Naive thymus-derived CD4-positive, alpha-beta T cell (primary cell): ENCODE measurements around the gene MYH15. TPM values are rescaled to one million over a fixed set of nuclear protein-coding genes. Genes with fewer than 3 reads are reported as not detected.

Experiments used
- ATAC-seq: fragments of 150-1000 bp; cut with Tn5 transposase; 2 replicates; pipeline ENCODE4 v1.10.0; 2021; ENCODE audit warnings: mild to moderate bottlenecking, moderate library complexity
- CTCF ChIA-PET: fragments of 350-600 bp; sonication (Branson Sonifier 250); formaldehyde crosslinking; loops from one replicate; lab custom pipeline; 2021; ENCODE audit warnings: antibody characterized with exemption; lab: Charles Lee
- POLR2A ChIA-PET: fragments of 350-600 bp; sonication (Branson Sonifier 250); formaldehyde crosslinking; loops from one replicate; lab custom pipeline; 2021; ENCODE audit warnings: antibody characterized with exemption, inconsistent platforms; lab: Charles Lee
- DNase-seq, 9 donors: peaks; one replicate each; pipeline versions ENCODE4 v3.0.0 to v3.0.0-alpha.2; 2020 to 2022; ENCODE audit warnings: mixed read lengths in 1 of 9
- H3K27ac ChIP-seq: one replicate; pipeline ENCODE4 v1.7.0; 2013; ENCODE audit warnings: mild to moderate bottlenecking, low read depth, low read length, moderate library complexity
- H3K27me3 ChIP-seq, 2 donors: one replicate each; pipeline ENCODE4 v1.7.0; 2013; ENCODE audit warnings: low read length in 2 of 2, mild to moderate bottlenecking in 2 of 2, moderate library complexity in 2 of 2; ENCODE audit not compliant: control insufficient read depth in 2 of 2, insufficient read depth in 2 of 2
- H3K36me3 ChIP-seq, 3 experiments: 1 replicate in 2 of 3; 2 replicates in 1 of 3; pipeline ENCODE4 v1.7.0; 2013; ENCODE audit warnings: low read length in 3 of 3, mild to moderate bottlenecking in 3 of 3, moderate library complexity in 1 of 3; ENCODE audit not compliant: insufficient read depth in 3 of 3, control insufficient read depth in 2 of 3
- H3K4me1 ChIP-seq, 2 donors: one replicate each; pipeline ENCODE4 v1.7.0; 2013; ENCODE audit warnings: low read length in 2 of 2, mild to moderate bottlenecking in 2 of 2, moderate library complexity in 1 of 2; ENCODE audit not compliant: control insufficient read depth in 2 of 2, insufficient read depth in 2 of 2
- H3K4me3 ChIP-seq: 2 replicates; pipeline ENCODE4 v1.7.0; 2013; ENCODE audit warnings: mild to moderate bottlenecking, low read length
- H3K9me3 ChIP-seq, 3 experiments: 1 replicate in 2 of 3; 2 replicates in 1 of 3; pipeline ENCODE4 v1.7.0; 2013; ENCODE audit warnings: low read length in 3 of 3; ENCODE audit not compliant: control insufficient read depth in 2 of 3
- H3K27ac Mint-ChIP-seq, 9 donors: one replicate each; pipeline ENCODE4 v1.8.0; 2020 to 2022; ENCODE audit warnings: mixed read lengths in 9 of 9, mild to moderate bottlenecking in 8 of 9, moderate library complexity in 5 of 9, inconsistent platforms in 2 of 9
- H3K27me3 Mint-ChIP-seq, 5 donors: one replicate each; pipeline ENCODE4 v1.8.0; 2021 to 2022; ENCODE audit warnings: mixed read lengths in 5 of 5, mild to moderate bottlenecking in 1 of 5
- H3K36me3 Mint-ChIP-seq, 5 donors: one replicate each; pipeline ENCODE4 v1.8.0; 2020 to 2022; ENCODE audit warnings: mixed read lengths in 5 of 5, mild to moderate bottlenecking in 3 of 5, inconsistent platforms in 1 of 5
- H3K4me1 Mint-ChIP-seq, 7 donors: one replicate each; pipeline ENCODE4 v1.8.0; 2020 to 2022; ENCODE audit warnings: mixed read lengths in 7 of 7, mild to moderate bottlenecking in 3 of 7, inconsistent platforms in 1 of 7
- H3K4me3 Mint-ChIP-seq, 10 donors: one replicate each; pipeline ENCODE4 v1.8.0; 2020 to 2022; ENCODE audit warnings: mild to moderate bottlenecking in 10 of 10, mixed read lengths in 10 of 10, moderate library complexity in 6 of 10, inconsistent platforms in 2 of 10
- H3K9me3 Mint-ChIP-seq, 11 donors: one replicate each; pipeline ENCODE4 v1.8.0; 2020 to 2022; ENCODE audit warnings: mixed read lengths in 11 of 11, mild to moderate bottlenecking in 4 of 11, inconsistent platforms in 1 of 11, moderate library complexity in 1 of 11
- intact Hi-C, 2 donors: fragments of 100-400 bp; cut with micrococcal nuclease; formaldehyde crosslinking; loops; one replicate each; pipeline ENCODE4 v1.15.1; 2023
- polyA plus RNA-seq, 2 donors: library from polyadenylated mRNA; unstranded; fragments of 300-500 nt; fragmentation: Illumina TruSeq; gene quantifications; one replicate each; pipeline ENCODE4 v1.2.3, GENCODE V29; 2021
- total RNA-seq, 6 experiments: library from RNA in 5 of 6; stranded (reverse) in 5 of 6; gene quantifications; 1 replicate in 5 of 6; 2 replicates in 1 of 6; pipeline ENCODE4 v1.2.3 and lab custom pipeline; 2021 to 2026

MYH15 gene
- total and polyA plus RNA-seq, 7 experiments from 2014 or later, result 0.05 to 0.29 (median 0.10) TPM; not detected in 3

GRCh38 chr3:108428586-108428985 is 81.8 kb downstream of the MYH15 start:
- H3K27me3 Mint-ChIP-seq, result peaks cover 0 to 4% (median 0%) of the 10 kb centered on the region in 5 donors
- H3K4me3 ChIP-seq, result no peak overlapping the region
- H3K27ac Mint-ChIP-seq, result no peak overlapping the region
- H3K9me3 Mint-ChIP-seq, result peaks cover 0 to 14% (median 4%) of the 10 kb centered on the region in 11 donors
- H3K4me3 Mint-ChIP-seq, result no peak overlapping the region
- CTCF ChIA-PET, result interaction anchor here (0.7 kb wide), 1 partner anchor 190 kb away, joined by 4 read pairs; no protein-coding TSS in a partner anchor
- H3K4me1 ChIP-seq, result no peaks in the 10 kb centered on the region
- intact Hi-C loops, result no loop called here
- no peaks in the 10 kb centered on the region for H3K9me3 ChIP-seq
- H3K27me3 ChIP-seq, result no peaks in the 10 kb centered on the region
- POLR2A ChIA-PET, result no interaction called here
- peaks cover 0 to 2% (median 0%) of the 10 kb centered on the region in 7 donors for H3K4me1 Mint-ChIP-seq
- DNase-seq (no peak), ATAC-seq (no peak)
- H3K36me3 Mint-ChIP-seq, result peaks cover 0 to 2% (median 0%) of the 10 kb centered on the region in 5 donors
- H3K36me3 ChIP-seq, result no peaks in the 10 kb centered on the region
- H3K27ac ChIP-seq, result no peak overlapping the region

- H3K36me3 Mint-ChIP-seq, result no peaks in the 10 kb centered on the region
- intact Hi-C loops, result no loop called here
- H3K4me1 ChIP-seq, result no peaks in the 10 kb centered on the region
- no peak overlapping the region for H3K4me3 ChIP-seq
- H3K27me3 ChIP-seq, result no peaks in the 10 kb centered on the region
- ChIA-PET POLR2A (no interaction called here), CTCF (no interaction called here)
- DNase-seq, result no peak
- H3K36me3 ChIP-seq, result no peaks in the 10 kb centered on the region
- H3K27ac ChIP-seq, result no peak overlapping the region
- no peak overlapping the region for H3K27ac Mint-ChIP-seq
- no peak for ATAC-seq
- H3K9me3 Mint-ChIP-seq, result peaks cover 0 to 3% (median 0%) of the 10 kb centered on the region in 11 donors
- no peaks in the 10 kb centered on the region for H3K9me3 ChIP-seq
- H3K4me1 Mint-ChIP-seq, result no peaks in the 10 kb centered on the region
- H3K4me3 Mint-ChIP-seq, result no peak overlapping the region
- H3K27me3 Mint-ChIP-seq, result peaks cover 3 to 5% (median 4%) of the 10 kb centered on the region in 5 donors
Measured at GRCh38 chr3:108420926-108421325, 89.5 kb downstream of the MYH15 start.

- no peaks in the 10 kb centered on the region for H3K36me3 ChIP-seq
- Mint-ChIP-seq H3K36me3 (no peaks in the 10 kb centered on the region), H3K27me3 (peaks cover 0 to 7% (median 4%) of the 10 kb centered on the region in 5 donors), H3K4me1 (no peaks in the 10 kb centered on the region), H3K4me3 (no peak overlapping the region), H3K9me3 (no peaks in the 10 kb centered on the region), H3K27ac (no peak overlapping the region)
- no peak for DNase-seq
- no peaks in the 10 kb centered on the region for H3K9me3 ChIP-seq
- intact Hi-C loops, result no loop called here
- no peak overlapping the region for H3K4me3 ChIP-seq
- no peaks in the 10 kb centered on the region for H3K27me3 ChIP-seq
- ATAC-seq, result no peak
- no peaks in the 10 kb centered on the region for H3K4me1 ChIP-seq
- ChIA-PET CTCF (no interaction called here), POLR2A (no interaction called here)
- H3K27ac ChIP-seq, result no peak overlapping the region
Measured at GRCh38 chr3:108416111-108416869, 94.1 kb downstream of the MYH15 start.

- ChIA-PET POLR2A (no interaction called here), CTCF (interaction anchor here (0.7 kb wide), 1 partner anchor 1458 kb away, joined by 3 read pairs; no protein-coding TSS in a partner anchor)
- H3K4me3 Mint-ChIP-seq, result no peak overlapping the region
- intact Hi-C loops, result no loop called here
- no peak overlapping the region for H3K27ac Mint-ChIP-seq
- Histone ChIP-seq H3K9me3 (no peaks in the 10 kb centered on the region), H3K27me3 (no peaks in the 10 kb centered on the region), H3K27ac (no peak overlapping the region), H3K4me1 (no peaks in the 10 kb centered on the region), H3K4me3 (no peak overlapping the region), H3K36me3 (no peaks in the 10 kb centered on the region)
- DNase-seq (no peak), ATAC-seq (no peak)
- H3K4me1 Mint-ChIP-seq, result no peaks in the 10 kb centered on the region
- no peaks in the 10 kb centered on the region for H3K9me3 Mint-ChIP-seq
- H3K36me3 Mint-ChIP-seq, result no peaks in the 10 kb centered on the region
- H3K27me3 Mint-ChIP-seq, result peaks cover 0 to 11% (median 4%) of the 10 kb centered on the region in 5 donors
Measured at GRCh38 chr3:108415661-108416060, 94.7 kb downstream of the MYH15 start.

DNA sequence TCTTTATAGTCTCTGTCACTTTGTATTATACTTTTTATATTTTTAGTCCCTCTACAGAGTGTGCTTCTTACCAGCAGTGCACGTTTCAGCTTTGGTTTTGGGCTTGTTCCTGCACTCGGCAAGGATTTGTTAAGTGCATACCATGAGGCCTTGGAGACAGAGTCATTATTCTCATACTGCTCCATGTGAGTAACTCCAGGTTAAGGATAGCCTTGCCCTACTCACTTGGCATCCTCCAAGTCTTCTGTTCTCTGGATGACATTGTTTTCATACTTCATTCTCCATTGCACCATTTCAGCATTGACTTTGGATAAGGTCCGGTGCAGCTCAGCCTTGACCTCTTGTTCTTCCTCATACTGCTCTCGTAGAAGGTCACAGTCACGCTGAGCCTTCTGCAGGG is 96.4 kb downstream of the MYH15 start:
- no peak overlapping the region for H3K4me3 Mint-ChIP-seq
- H3K27ac Mint-ChIP-seq, result no peak overlapping the region
- intact Hi-C loops, result no loop called here
- no peak for ATAC-seq
- H3K36me3 Mint-ChIP-seq, result no peaks in the 10 kb centered on the region
- no peaks in the 10 kb centered on the region for H3K4me1 ChIP-seq
- ChIA-PET POLR2A (no interaction called here), CTCF (interaction anchor here (0.6 kb wide), 1 partner anchor 319 kb away, joined by 3 read pairs; no protein-coding TSS in a partner anchor)
- DNase-seq, result no peak
- H3K27me3 ChIP-seq, result no peaks in the 10 kb centered on the region
- no peak overlapping the region for H3K4me3 ChIP-seq
- H3K27ac ChIP-seq, result no peak overlapping the region
- no peaks in the 10 kb centered on the region for H3K9me3 Mint-ChIP-seq
- no peaks in the 10 kb centered on the region for H3K4me1 Mint-ChIP-seq
- no peaks in the 10 kb centered on the region for H3K36me3 ChIP-seq
- no peaks in the 10 kb centered on the region for H3K9me3 ChIP-seq
- peaks cover 0 to 10% (median 4%) of the 10 kb centered on the region in 5 donors for H3K27me3 Mint-ChIP-seq

DNA sequence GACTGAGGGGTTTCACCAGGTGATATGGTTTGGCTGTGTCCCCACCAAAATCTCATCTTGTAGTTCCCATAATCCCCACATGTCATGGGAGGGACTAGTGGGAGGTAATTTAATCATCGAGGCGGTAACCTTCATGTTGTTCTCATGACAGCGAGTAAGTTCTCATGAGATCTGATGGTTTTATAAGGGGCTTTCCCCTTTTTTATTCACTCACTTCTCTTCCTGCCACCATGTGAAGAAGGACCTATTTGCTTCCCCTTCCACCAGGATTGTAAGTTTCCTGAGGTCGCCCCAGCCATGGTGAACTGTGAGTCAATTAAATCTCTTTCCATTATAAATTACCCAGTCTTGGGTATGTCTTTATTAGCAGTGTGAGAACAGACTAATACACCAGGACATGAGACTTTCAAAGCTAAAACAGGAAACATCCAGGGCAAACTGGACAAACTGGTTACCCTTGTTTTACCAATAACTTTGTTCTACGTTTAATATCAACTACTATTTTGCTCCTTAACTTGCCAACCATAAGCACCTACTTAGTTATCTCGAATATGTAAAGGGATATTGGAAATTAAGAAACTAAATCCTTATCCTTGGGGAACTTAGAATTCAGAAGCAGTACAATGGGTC is 98.2 kb downstream of the MYH15 start:
- H3K4me3 ChIP-seq, result no peak overlapping the region
- DNase-seq (no peak), ATAC-seq (no peak)
- no peaks in the 10 kb centered on the region for H3K4me1 ChIP-seq
- H3K36me3 Mint-ChIP-seq, result no peaks in the 10 kb centered on the region
- H3K27ac Mint-ChIP-seq, result no peak overlapping the region
- H3K27me3 ChIP-seq, result no peaks in the 10 kb centered on the region
- H3K4me3 Mint-ChIP-seq, result no peak overlapping the region
- ChIA-PET CTCF (no interaction called here), POLR2A (no interaction called here)
- H3K27me3 Mint-ChIP-seq, result peaks cover 0 to 10% (median 0%) of the 10 kb centered on the region in 5 donors
- peaks cover 0 to under 1% (median 0%) of the 10 kb centered on the region in 7 donors for H3K4me1 Mint-ChIP-seq
- no peak overlapping the region for H3K27ac ChIP-seq
- H3K9me3 ChIP-seq, result no peaks in the 10 kb centered on the region
- intact Hi-C loops, result no loop called here
- no peaks in the 10 kb centered on the region for H3K36me3 ChIP-seq
- H3K9me3 Mint-ChIP-seq, result no peaks in the 10 kb centered on the region
